ENCODE data around the gene FZD7.

The FZD7 gene

DNA sequence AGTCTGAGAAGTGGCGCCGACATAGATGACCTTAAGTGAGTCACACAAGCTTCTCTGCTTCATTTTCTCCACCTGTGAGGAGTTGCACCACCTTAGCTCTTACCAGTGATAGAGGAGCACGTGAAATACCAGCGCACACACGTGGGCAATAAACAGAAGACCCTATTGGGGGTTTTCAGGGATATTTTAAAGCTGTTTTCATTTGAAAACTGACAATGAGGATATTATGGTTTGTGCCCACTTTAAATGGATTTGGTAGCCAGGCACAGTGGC, 47.3 kb upstream of the FZD7 start:
- Histone ChIP-seq H2AFZ (peak overlapping the region; percentile 85), H3K4me3 (ENCODE audit: low read depth, low read length) (no peak overlapping the region), H3K4me1 (peaks cover 8% of the 10 kb centered on the region), H3K27me3 (ENCODE audit: control insufficient read depth, insufficient read depth, low read length) (no peaks in the 10 kb centered on the region), H3K9me3 (ENCODE audit: control insufficient read depth, low read length) (no peaks in the 10 kb centered on the region), H3K36me3 (ENCODE audit: control insufficient read depth, insufficient read depth, low read length) (no peaks in the 10 kb centered on the region), H3K79me2 (no peaks in the 10 kb centered on the region), H3K27ac (no peak overlapping the region), H3K4me2 (ENCODE audit: low read length) (no peak overlapping the region), H3K9ac (no peak overlapping the region)
- TF ChIP-seq, protein P1, sequence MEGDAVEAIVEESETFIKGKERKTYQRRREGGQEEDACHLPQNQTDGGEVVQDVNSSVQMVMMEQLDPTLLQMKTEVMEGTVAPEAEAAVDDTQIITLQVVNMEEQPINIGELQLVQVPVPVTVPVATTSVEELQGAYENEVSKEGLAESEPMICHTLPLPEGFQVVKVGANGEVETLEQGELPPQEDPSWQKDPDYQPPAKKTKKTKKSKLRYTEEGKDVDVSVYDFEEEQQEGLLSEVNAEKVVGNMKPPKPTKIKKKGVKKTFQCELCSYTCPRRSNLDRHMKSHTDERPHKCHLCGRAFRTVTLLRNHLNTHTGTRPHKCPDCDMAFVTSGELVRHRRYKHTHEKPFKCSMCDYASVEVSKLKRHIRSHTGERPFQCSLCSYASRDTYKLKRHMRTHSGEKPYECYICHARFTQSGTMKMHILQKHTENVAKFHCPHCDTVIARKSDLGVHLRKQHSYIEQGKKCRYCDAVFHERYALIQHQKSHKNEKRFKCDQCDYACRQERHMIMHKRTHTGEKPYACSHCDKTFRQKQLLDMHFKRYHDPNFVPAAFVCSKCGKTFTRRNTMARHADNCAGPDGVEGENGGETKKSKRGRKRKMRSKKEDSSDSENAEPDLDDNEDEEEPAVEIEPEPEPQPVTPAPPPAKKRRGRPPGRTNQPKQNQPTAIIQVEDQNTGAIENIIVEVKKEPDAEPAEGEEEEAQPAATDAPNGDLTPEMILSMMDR (IDR thresholded peaks at IDR 0.05), result no peak

DNA sequence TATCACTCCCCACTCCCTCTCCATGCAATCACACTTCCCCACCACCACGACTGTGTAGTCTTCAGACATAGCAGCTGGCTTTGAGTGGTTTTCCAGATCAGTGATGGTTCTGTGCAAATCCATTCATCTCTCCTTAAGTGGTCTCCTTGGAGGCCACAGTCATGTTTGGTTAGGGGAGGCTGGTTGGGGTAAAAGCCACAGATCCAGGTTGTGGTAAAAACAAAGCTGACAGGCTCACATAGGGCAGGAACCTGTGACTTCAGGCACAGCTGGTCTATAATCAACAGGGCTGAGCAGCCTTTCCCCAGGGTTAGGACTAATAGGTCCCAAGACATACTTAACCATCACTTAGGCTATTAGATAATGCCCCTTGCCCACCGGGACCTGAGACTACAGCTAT, 46.2 kb upstream of the FZD7 start:
- no peak overlapping the region for H2AFZ ChIP-seq
- H3K36me3 ChIP-seq (ENCODE audit: control insufficient read depth, insufficient read depth, low read length), result no peaks in the 10 kb centered on the region
- H3K4me1 ChIP-seq, result peaks cover 8% of the 10 kb centered on the region
- TF ChIP-seq, protein P1 (IDR thresholded peaks at IDR 0.05), result no peak
- H3K4me3 ChIP-seq (ENCODE audit: low read depth, low read length), result no peak overlapping the region
- no peaks in the 10 kb centered on the region for H3K9me3 ChIP-seq (ENCODE audit: control insufficient read depth, low read length)
- H3K27ac ChIP-seq, result no peak overlapping the region
- H3K27me3 ChIP-seq (ENCODE audit: control insufficient read depth, insufficient read depth, low read length), result no peaks in the 10 kb centered on the region
- no peak overlapping the region for H3K4me2 ChIP-seq (ENCODE audit: low read length)
- no peak overlapping the region for H3K9ac ChIP-seq
- no peaks in the 10 kb centered on the region for H3K79me2 ChIP-seq

DNA sequence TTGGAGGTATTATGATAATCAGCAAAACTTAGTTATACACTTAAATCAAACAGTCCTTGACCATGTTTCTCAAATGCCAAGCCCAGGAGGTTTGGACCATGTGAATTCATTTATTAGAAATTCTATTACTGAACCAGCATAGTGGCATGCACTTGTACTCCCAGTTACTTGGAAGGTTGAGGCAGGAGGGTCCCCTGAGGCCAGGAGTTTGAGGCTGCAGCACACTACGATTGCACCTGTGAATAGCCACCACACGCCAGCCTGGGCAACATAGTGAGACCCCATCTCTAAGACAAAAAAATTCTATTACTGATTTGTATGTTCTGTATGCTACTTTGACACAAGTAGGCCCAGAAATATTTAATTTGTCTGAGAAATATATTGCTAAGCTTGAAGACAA, 43.6 kb upstream of the FZD7 start:
- H3K4me2 ChIP-seq (ENCODE audit: low read length), result no peak overlapping the region
- H2AFZ ChIP-seq, result no peak overlapping the region
- peaks cover 8% of the 10 kb centered on the region for H3K4me1 ChIP-seq
- H3K4me3 ChIP-seq (ENCODE audit: low read depth, low read length), result no peak overlapping the region
- TF ChIP-seq, protein P1 (IDR thresholded peaks at IDR 0.05), result no peak
- no peak overlapping the region for H3K27ac ChIP-seq
- H3K9ac ChIP-seq, result no peak overlapping the region
- no peaks in the 10 kb centered on the region for H3K36me3 ChIP-seq (ENCODE audit: control insufficient read depth, insufficient read depth, low read length)
- no peaks in the 10 kb centered on the region for H3K9me3 ChIP-seq (ENCODE audit: control insufficient read depth, low read length)
- H3K79me2 ChIP-seq, result no peaks in the 10 kb centered on the region
- no peaks in the 10 kb centered on the region for H3K27me3 ChIP-seq (ENCODE audit: control insufficient read depth, insufficient read depth, low read length)

DNA sequence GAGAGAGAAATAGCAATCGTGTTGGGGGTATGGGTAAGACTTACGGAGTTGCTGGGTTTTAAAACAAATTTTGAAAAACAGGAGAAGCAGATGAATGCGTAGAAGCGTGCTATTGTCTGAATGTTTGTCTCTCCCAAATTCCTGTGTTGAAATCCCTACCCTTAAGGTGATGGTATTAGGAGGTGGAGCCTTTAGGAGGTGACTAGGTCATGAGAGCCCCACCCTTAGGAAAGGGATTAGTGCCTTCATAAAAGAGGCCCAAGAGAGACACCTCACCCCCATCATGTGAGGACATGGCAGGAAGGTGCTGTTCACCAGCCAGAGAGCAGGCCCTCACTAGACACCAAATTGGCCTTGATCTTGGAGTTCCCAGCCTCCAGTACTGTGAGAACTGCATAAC, 40.7 kb upstream of the FZD7 start:
- H3K9ac ChIP-seq, result no peak overlapping the region
- H3K9me3 ChIP-seq (ENCODE audit: control insufficient read depth, low read length), result no peaks in the 10 kb centered on the region
- no peaks in the 10 kb centered on the region for H3K27me3 ChIP-seq (ENCODE audit: control insufficient read depth, insufficient read depth, low read length)
- H3K4me3 ChIP-seq (ENCODE audit: low read depth, low read length), result no peak overlapping the region
- H2AFZ ChIP-seq, result no peak overlapping the region
- TF ChIP-seq, protein P1 (IDR thresholded peaks at IDR 0.05), result no peak
- H3K27ac ChIP-seq, result no peak overlapping the region
- no peak overlapping the region for H3K4me2 ChIP-seq (ENCODE audit: low read length)
- no peaks in the 10 kb centered on the region for H3K4me1 ChIP-seq
- no peaks in the 10 kb centered on the region for H3K79me2 ChIP-seq
- no peaks in the 10 kb centered on the region for H3K36me3 ChIP-seq (ENCODE audit: control insufficient read depth, insufficient read depth, low read length)

DNA sequence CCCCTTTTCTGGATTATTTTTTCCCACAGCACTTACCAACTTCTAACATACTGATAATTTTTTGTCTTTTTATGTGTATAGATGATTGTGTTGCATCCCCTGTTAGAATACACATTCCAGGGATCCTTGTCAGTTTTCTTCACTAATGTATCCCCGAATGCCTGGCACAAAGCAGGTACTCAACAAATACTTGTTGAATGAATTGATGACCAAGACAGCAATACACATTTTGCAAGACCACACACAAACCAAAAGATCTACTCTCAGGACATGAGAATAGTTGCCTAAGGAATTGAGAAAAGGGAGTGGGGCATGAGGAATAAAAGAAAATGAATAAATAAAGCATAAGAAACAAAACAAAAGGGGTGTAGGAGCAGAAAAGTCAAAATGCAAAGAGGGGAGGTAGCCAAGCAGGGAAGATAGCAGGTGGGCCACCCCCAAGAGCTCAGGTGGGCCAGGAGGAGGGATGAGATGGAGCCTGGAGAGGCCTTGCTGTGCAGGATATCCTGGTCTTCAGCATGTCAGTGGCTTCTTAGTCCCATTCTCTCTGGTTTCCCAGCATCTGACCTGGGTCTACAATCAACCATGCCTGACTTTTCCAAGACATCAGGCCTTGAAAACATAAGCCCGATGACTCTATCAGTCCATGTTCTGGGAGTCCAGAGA, 38.5 kb upstream of the FZD7 start:
- Histone ChIP-seq H3K9me3 (ENCODE audit: control insufficient read depth, low read length) (no peaks in the 10 kb centered on the region), H3K4me2 (ENCODE audit: low read length) (no peak overlapping the region), H3K9ac (no peak overlapping the region), H3K27ac (no peak overlapping the region), H3K27me3 (ENCODE audit: control insufficient read depth, insufficient read depth, low read length) (no peaks in the 10 kb centered on the region), H3K36me3 (ENCODE audit: control insufficient read depth, insufficient read depth, low read length) (no peaks in the 10 kb centered on the region), H3K4me3 (ENCODE audit: low read depth, low read length) (no peak overlapping the region), H2AFZ (no peak overlapping the region), H3K4me1 (no peaks in the 10 kb centered on the region), H3K79me2 (no peaks in the 10 kb centered on the region)
- TF ChIP-seq, protein P1 (IDR thresholded peaks at IDR 0.05), result no peak

Measured in parathyroid adenoma (tissue), 2 donors.